GM10847 (cell line): ENCODE data around the gene HERC2.

Experiments used
- POLR2A ChIP-seq: IDR thresholded peaks from 2 replicates; pipeline ENCODE4 v1.6.1; 2011; ENCODE audit not compliant: insufficient read length; ENCODE audit errors: extremely low read depth

Gene HERC2

DNA sequence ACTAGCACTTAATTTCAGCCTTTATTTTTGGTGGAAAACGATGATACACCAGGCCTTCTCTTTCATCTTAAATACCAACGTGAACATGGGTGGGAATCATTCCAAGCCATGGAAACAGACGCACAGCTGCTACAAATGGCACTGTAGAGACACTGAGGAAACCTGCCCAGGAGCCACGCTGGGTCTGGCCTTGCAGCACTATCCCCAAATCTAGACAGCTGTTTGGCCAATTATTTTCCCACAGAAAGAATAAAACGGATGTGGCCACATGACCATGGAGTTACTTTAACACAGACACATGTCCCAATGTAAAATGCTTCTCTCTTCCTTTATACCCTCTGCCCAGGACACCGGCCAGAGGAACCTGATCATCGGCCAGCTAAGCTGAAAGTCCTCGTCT is 139.2 kb downstream of the HERC2 start:
- TF ChIP-seq POLR2A = no peak

DNA sequence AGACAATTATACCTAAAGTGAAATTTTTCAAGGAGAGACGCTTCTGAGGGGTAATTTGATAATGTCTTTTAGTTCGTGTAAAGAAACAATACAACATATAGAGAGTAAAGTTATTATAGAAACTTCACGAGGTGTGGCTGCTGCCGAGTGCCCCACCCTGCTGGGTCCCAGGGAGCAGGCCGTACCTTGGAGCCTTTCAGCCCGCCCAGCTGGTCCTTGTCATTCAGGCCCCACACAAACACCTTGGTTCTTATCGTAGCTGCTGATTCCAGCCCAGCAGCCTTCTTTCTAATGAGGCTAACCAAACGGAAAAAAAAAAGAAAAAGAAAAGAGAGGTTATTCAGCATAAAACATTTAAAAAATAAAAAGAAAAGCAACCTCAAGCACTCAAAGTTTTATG is 139.8 kb downstream of the HERC2 start:
- TF ChIP-seq POLR2A = no peak

DNA sequence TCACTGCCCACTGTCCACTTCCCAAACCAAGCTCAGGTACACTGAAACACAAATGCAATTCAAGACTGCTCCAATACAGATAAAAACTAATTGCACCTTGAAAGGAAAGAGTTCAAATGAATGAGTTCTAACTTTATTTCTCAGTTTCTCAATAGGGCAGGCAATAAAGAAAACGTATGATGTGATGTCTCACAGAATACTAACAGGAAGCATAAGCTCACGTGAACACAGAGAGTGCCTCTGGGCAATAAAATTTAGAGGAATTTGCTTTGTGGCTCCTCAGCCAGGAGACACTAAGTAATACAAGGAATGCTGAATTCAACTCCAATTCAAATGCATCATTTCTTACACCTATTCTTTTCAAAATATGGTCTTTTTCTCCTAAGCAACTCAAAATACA is 140.6 kb downstream of the HERC2 start:
- TF ChIP-seq POLR2A = no peak

DNA sequence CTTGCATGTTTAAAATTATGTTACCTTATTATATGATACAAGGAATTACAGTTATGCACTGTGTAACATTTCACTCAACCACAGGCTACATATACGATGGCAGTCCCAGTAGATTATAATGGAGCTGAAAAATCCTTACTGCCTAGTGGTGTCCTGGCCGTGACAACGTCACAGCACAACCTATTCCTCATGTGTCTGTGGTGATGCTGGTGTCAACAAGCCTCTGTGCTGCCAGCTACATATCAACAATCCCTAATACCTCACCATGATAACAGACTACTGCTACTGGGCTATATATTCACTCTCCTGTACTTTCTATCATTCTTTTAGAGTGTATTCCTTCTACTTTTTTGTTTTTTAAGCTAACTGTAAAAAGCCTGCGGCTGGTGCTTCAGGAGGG is 142.7 kb downstream of the HERC2 start:
- TF ChIP-seq POLR2A = no peak

DNA sequence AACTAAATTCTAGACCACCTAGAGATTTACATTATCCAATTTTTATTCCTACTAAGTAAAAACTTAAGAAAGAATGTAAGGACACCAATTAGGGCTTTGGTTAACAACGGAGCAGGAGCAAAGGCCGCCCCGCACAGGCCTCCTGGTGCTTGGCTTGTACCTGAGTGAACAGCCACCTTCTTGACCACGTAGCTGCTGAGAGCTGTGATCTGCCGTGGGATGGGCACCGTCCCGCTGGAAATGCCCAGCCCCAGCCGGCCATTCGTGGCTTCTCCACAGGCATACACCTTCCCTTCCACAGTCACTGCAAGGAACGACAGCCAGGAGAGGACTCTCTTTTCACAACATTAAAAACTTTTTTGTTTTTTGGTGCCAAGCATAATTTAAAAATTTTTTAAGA is 143.3 kb downstream of the HERC2 start:
- TF ChIP-seq POLR2A = no peak

DNA sequence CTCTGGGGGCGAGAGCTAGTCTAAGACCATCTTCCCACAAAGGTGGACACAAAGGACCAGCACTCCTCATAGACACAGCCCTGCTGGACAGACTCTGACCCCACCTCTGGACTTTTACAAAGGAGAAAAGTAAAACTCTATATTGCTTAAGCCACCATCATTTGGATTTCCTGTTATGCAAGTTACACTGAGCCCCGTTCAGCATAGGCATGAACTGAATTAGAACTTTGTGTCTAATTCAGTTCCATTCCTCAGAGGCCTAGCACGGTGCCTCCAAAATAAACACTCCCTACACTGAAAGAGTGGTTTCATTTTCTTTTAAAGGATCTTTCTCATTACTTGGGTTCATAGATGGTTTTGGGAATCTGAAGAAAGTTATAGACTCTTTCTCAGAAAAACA is 143.7 kb downstream of the HERC2 start:
- no peak for TF ChIP-seq POLR2A

DNA sequence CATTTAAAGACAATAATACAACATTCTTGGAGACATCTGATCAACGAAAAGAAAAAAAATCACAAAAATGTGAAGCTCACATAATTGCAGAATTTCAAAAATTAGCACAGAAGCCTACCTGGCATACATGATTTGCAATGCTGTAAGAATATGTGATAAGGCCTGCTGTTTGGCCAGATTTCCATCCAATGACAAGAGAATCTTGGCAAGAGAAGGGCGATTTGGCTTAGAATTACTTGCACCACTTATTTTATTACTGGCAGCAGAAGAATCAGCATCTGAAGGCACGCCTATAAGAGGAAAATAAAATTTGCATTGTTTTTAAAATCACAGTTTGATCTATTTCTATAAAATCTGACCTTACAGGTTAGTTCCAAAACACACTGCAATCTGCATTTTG is 152.6 kb downstream of the HERC2 start:
- TF ChIP-seq POLR2A = no peak

DNA sequence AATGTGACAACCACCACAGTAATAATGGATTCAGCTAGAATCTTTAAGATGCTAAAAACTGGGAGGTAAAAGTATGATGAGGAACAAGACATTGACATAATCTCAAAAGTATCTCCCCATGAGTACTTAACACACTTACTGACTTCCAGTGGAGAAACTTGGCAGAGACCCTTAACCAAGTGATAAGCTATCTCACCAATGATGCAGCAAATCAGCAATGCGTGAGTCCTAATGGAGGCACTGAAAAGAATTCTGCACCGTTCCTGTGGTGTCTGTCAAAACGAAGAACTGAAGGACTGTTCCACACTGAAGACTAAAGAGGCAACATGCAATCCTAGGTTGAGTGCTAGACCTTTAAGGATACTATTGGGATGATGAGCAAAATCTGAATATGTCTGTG is 154.9 kb downstream of the HERC2 start:
- TF ChIP-seq POLR2A = no peak

DNA sequence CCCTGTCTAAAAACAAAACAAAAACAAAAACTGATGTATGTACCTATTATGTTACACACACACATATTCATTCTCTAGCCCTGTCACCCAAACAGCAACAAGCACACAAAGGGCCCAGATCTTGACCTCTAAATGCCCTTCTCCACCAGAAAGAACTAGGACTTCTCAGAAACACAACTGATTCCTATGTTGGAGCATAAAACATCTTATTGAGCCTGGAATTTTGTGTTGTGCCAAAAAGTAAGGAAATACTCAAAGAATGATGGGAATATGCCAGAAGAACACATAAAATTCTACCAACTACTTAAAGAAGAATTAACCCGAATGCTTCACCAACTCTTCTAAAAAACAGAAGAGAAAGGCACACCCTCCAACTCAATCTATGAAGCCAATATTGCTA is 156.2 kb downstream of the HERC2 start:
- no peak for TF ChIP-seq POLR2A

DNA sequence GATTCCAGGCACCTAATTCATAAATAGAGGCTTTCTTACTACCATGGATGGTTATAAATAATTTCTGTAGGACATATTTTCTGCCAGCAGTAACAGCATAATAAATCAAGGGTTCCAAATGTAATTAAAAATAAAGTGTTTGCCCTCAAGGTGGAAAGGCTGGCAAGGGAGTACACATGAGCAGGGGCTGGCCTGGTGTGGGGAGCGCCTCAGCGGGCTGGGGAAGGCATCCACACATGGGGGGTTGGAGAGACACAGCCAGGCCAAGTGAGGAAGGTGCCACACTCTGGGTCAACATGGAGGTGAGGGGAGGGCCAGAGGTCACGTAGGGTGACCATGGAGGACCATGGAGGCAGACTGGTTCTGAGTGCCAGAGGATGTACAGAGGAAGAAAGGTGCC is 157.1 kb downstream of the HERC2 start:
- no peak for TF ChIP-seq POLR2A

DNA sequence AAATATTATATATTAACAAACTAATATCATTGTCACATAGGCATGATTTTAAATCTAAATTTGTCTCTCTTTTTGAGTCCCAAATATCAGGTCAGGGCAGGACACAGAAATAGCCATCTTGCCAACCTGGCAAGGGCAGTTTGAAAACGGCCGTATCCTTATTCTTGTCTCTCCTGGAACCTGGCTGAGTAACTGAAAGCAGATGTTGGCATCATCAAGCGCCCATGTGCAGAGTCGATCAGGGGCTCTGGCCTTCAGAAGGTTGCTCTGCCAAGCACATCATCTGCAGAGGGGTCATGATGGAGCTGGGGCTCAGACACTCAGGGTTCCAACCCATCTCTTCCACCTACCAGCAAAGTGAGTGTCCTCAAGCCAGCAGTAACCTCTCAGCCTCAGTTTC is 167.7 kb downstream of the HERC2 start:
- TF ChIP-seq POLR2A = no peak

DNA sequence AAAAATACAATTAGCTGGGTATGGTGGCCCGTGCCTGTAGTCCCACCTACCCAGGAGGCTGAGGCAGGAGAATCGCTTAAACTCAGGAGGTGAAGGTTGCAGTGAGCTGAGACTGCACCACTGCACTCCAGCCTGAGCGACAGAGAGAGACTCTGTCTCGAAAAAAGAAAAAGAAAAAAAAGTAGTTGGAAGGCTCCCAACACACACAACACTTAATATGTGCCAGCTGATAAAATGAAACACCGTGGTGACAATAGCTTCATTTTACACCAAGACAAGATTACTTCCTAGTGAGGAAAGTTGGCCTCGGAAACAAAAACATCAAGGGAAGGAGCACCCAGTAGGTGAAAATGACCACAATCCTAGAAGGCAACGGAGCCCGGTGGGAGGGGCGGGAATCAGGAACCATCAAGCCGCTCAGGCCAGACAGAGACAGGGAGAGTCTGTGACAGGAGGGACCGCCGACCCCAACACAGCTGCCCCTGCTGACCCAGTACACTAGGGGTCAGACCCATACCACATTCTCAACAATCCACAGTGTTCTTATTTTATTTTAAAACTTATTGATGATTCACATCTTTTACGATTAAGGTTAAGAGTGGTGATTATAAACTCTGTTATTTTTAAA is 168.4 kb downstream of the HERC2 start:
- TF ChIP-seq POLR2A = no peak

DNA sequence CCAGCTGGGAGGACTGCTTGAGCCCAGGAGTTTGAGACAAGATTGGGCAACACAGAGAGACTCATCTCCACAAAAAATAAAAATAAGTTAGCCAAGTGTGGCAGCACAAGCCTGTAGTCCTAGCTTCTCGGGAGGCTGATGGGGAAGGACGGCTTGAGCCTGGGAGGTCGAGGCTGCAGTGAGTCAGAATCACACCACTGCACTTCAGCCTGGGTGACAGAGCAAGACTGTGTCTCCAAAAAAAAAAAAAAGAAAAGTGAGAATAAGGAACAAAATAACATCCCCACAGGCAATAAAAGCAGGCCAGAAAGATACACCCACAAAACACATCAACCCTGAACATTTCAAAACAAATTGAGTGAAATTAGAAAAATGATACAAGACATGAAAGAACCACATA is 174.2 kb downstream of the HERC2 start:
- no peak for TF ChIP-seq POLR2A

DNA sequence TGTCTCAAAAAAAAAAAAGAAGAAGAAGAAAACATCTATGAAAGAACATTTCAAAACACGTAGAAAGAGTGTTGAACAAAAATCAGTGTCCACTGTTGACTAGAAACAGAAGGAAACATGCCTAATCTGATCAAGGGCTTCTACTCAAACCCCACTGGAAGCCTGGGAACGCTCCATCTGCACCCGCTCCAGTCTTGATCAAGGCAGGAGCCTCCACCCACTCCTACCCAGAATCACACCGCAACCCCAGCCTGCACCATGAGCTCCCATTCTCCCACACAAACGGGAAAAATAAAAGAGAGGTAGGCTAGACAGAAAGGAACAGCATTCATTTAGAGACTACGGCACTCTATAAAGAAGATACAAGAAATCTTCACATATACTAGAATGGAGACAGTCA is 181.9 kb downstream of the HERC2 start:
- TF ChIP-seq POLR2A = no peak

DNA sequence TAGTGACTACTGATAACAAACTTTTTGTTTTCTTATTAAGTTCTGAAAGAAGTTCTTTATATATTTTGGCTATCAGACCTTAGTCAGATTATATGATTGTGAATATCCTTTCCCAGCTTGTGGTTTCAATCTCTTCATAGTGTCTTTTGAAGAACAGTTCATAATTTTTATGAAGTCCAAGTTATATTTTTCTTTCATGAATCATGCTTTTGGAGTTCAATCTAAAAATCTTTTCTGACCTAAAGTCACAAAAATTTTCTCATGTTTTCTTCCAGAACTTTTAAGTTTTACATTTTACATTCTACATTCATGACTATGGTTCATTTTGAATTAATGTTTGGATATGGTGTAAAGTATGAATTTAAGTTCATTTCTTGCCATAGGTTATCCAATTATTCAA is 188.7 kb downstream of the HERC2 start:
- no peak for TF ChIP-seq POLR2A

DNA sequence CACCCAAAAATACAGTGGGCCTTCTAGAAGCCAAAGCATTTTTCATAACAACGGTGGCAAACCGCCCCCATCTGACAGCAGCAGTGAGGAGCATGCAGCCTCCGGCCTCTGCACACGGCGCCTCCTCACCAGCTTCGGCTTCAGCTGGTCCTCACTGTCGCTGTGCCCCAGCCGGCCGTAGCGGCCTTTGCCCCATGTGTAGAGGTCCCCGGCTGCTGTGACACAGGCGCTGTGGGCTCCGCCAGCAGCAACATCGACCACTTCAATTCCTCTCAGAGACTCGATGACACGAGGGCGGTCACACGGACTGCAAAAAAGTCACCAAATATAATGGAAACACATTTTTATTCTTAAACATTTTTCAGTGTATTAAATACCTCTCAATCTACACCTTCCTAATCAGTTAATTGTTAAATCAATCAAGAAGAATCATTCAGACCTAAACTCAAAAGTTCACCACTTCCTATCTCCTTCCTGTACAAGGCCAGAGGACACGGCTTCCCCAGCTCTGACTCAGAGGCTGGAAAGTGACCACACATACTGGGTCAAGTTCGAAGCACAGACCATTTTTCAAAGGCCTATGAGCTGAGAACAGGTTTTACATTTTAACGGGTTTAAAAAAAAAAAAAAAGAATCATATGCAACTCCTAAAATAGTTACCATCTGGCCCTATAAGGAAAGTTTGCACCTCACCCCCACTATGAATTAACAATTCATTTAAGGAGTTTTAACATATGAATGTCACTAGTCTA is 189.3 kb downstream of the HERC2 start:
- no peak for TF ChIP-seq POLR2A

DNA sequence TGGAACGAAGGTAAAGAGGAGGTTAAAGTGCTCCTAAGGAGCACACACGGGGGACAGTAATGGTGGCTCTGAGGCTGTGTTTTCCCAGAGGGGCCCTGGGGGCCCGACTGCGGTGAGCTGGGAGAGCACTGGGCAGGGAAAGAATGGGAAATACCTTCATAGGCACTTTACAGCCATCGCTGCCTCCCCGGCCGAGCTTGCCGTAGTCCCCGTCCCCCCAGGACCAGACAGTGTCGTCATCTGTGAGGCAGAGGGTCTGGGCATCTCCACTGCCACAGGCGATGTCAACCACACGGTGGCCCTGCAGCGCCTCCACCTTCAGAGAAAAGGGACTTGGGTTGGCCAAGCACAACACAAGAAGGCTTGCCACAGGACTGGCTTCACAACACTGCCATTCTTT is 190.0 kb downstream of the HERC2 start:
- no peak for TF ChIP-seq POLR2A
